Measurements from ENCODE around the gene CFAP20.
"Not testable (repeated sequence)": the region's sequence is repeated elsewhere in the genome, so short reads cannot be mapped to it uniquely, and the experiment has no call there.

Gene CFAP20

DNA sequence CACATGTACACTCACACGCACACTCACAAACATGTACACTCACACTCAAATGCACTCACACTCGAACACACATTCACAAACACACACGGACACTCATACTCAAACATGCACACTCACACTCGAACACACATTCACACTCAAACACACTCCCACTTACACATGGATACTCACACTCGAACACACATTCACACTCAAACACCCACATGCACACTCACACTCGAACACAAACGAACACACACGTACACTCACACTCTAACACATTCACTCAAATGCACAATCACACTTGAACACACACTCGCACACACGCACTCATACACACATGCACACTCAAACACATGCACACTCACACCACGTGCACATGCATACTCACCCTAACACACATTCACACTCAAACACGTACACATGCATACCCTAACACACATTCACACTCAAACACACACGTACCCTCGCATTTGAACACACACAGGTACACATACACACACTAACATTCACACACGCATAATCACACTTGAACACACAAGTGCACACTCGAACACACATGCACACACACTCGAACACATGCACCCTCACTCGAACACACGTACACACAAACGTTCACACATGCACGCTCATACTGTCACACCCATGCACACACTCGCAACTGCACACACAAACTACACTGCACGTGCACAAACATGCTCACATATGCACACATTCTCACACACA, 41.8 kb downstream of the CFAP20 start:
- H3K4me2 ChIP-seq, result no peak overlapping the region

GRCh38 chr16:58086381-58087208, 42.6 kb downstream of the CFAP20 start:
- H3K4me1 ChIP-seq, result peaks cover 1 to 47% (median 36%) of the 10 kb centered on the region in 10 experiments; a peak in 19 of 20 replicates
- H3K36me3 ChIP-seq, result no peaks in the 10 kb centered on the region
- no peak overlapping the region for H3K4me3 ChIP-seq
- no peak overlapping the region for H3K9ac ChIP-seq
- no peaks in the 10 kb centered on the region for H4K20me1 ChIP-seq
- no peak overlapping the region for H3K27ac ChIP-seq
- peaks cover 0 to 4% (median 0%) of the 10 kb centered on the region in 11 experiments; a peak in 2 of 22 replicates for H3K9me3 ChIP-seq (replicated peaks in 1 of 11)
- no peaks in the 10 kb centered on the region for H3K27me3 ChIP-seq
- no peak for TF ChIP-seq Cebpa-rat (IDR thresholded peaks at IDR 0.05)
- no peak overlapping the region for H3K4me2 ChIP-seq

More for the DNA sequence above, 41.8 kb downstream of the CFAP20 start:
- no peak overlapping the region for H3K27ac ChIP-seq
- peaks cover 0 to 4% (median 0%) of the 10 kb centered on the region in 11 experiments; a peak in 2 of 22 replicates for H3K9me3 ChIP-seq (replicated peaks in 1 of 11)
- no peak overlapping the region for H3K9ac ChIP-seq
- no peak for TF ChIP-seq Cebpa-rat (IDR thresholded peaks at IDR 0.05)
- no peak overlapping the region for H3K4me3 ChIP-seq
- no peaks in the 10 kb centered on the region for H3K27me3 ChIP-seq
- no peaks in the 10 kb centered on the region for H3K36me3 ChIP-seq
- H3K4me1 ChIP-seq, result peaks cover 0 to 39% (median 28%) of the 10 kb centered on the region in 10 experiments; a peak in 15 of 20 replicates
- H4K20me1 ChIP-seq, result no peaks in the 10 kb centered on the region

DNA sequence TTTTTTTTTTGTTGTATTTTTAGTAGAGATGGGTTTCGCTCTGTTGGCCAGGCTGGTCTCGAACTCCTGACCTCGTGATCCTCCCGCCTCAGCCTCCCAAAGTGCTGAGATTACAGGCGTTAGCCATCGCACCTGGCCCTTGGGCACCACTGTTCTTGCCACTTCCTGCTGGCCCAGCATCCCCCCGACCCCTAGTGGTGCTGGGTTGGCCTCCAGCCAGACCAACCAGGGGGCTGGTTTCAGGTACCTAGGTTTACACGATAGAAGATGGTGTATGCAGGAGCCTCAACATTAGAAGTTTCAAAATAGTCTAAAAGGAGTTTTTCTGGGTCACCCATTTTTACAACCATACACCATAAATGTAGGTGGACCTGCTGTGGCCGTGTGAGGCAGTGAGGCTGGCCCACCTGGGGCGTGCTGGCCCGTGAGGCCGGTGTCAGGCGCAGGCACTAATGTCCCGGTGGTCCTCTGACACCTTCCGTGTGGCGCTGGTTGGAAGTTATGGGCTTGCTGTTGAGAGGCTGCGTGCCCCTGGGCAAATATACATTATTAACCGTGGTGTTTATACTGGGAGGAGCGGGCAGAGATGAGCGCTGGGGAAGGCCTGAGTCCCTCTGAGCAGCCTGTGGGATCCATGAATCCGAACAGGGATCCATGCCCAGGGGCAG, 43.5 kb downstream of the CFAP20 start:
- Histone ChIP-seq H4K20me1 (no peaks in the 10 kb centered on the region), H3K9ac (no peak overlapping the region), H3K4me2 (peak overlapping the region in 5 of 11 experiments; percentile 25 to 42 (median 33); a peak in 9 of 22 replicates), H3K27ac (no peak overlapping the region), H3K4me3 (no peak overlapping the region), H3K27me3 (no peaks in the 10 kb centered on the region), H3K4me1 (peaks cover 10 to 55% (median 44%) of the 10 kb centered on the region in 10 experiments), H3K9me3 (replicated peaks in 1 of 11) (peaks cover 0 to 4% (median 0%) of the 10 kb centered on the region in 11 experiments; a peak in 2 of 22 replicates), H3K36me3 (no peaks in the 10 kb centered on the region)
- TF ChIP-seq Cebpa-rat (IDR thresholded peaks at IDR 0.05), result no peak

DNA sequence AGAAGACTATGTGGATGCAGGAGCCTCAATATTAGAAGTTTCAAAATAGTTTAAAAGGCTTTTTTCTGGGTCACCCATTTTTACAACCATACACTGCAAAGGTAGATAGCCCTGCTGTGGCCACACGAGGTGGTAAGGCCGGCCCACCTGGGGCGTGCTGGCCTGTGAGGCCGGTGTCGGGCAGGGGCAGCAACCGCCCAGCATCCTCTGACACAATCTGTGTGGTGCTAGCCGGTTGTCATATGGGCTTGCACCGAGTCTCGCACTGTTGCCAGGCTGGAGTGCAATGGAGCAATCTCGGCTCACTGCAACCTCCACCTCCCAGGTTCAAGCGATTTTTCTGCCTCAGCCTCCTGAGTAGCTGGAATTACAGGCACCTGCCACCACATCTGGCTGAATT, 44.0 kb downstream of the CFAP20 start:
- no peak for TF ChIP-seq Cebpa-rat (IDR thresholded peaks at IDR 0.05)
- Histone ChIP-seq H3K9me3 (replicated peaks in 1 of 11) (peaks cover 0 to 4% (median 0%) of the 10 kb centered on the region in 11 experiments; a peak in 2 of 22 replicates), H4K20me1 (no peaks in the 10 kb centered on the region), H3K4me3 (no peak overlapping the region), H3K9ac (no peak overlapping the region), H3K4me2 (peak overlapping the region in 6 of 11 experiments; percentile 7 to 42 (median 32); a peak in 10 of 22 replicates), H3K27me3 (no peaks in the 10 kb centered on the region), H3K36me3 (no peaks in the 10 kb centered on the region), H3K27ac (no peak overlapping the region), H3K4me1 (peaks cover 15 to 61% (median 50%) of the 10 kb centered on the region in 10 experiments)

- H3K4me2 ChIP-seq, result peak overlapping the region in 6 of 11 experiments; percentile 7 to 42 (median 28); a peak in 9 of 22 replicates
- H3K36me3 ChIP-seq, result no peaks in the 10 kb centered on the region
- H3K9ac ChIP-seq, result no peak overlapping the region
- no peak for TF ChIP-seq Cebpa-rat (IDR thresholded peaks at IDR 0.05)
- no peak overlapping the region for H3K27ac ChIP-seq
- H4K20me1 ChIP-seq, result no peaks in the 10 kb centered on the region
- H3K9me3 ChIP-seq (replicated peaks in 1 of 11), result peaks cover 0 to 4% (median 0%) of the 10 kb centered on the region in 11 experiments; a peak in 2 of 22 replicates
- H3K4me3 ChIP-seq, result no peak overlapping the region
- no peaks in the 10 kb centered on the region for H3K27me3 ChIP-seq
- H3K4me1 ChIP-seq, result peaks cover 20 to 66% (median 55%) of the 10 kb centered on the region in 10 experiments
Measured at GRCh38 chr16:58084635-58085034, 44.5 kb downstream of the CFAP20 start.

- Histone ChIP-seq H3K36me3 (no peaks in the 10 kb centered on the region), H3K27ac (no peak overlapping the region), H3K4me3 (no peak overlapping the region), H3K27me3 (no peaks in the 10 kb centered on the region), H3K9ac (no peak overlapping the region), H3K4me2 (peak overlapping the region in 8 of 11 experiments; percentile 90 to 100 (median 96); a peak in 14 of 22 replicates), H3K9me3 (replicated peaks in 1 of 11) (peaks cover 0 to 8% (median 5%) of the 10 kb centered on the region in 11 experiments; a peak in 15 of 22 replicates), H3K4me1 (peaks cover 22 to 61% (median 51%) of the 10 kb centered on the region in 10 experiments), H4K20me1 (no peaks in the 10 kb centered on the region)
- no peak for TF ChIP-seq Cebpa-rat (IDR thresholded peaks at IDR 0.05)
Measured at GRCh38 chr16:58082381-58082780, 46.8 kb downstream of the CFAP20 start.

DNA sequence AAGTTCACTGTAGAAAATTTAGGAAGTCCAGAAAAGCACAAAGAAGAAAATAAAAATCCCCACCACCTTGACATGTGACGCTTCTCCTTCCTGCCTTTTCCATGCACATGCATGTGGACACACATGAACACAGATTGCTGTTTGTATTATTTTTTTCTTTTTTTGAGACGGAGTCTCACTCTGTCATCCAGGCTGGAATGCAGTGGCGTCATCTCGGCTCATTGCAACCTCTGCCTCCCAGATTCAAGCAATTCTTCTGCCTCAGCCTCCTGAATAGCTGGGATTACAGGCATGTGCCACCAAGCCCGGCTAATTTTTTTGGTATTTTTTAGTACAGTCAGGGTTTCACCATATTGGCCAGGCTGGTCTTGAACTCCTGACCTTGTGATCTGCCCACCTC, 48.5 kb downstream of the CFAP20 start:
- not testable (repeated sequence) for H3K4me3 ChIP-seq, H4K20me1 ChIP-seq, H3K36me3 ChIP-seq, H3K27me3 ChIP-seq
- Histone ChIP-seq H3K9ac (peak overlapping the region in 2 of 11 experiments; percentile 54 to 66; a peak in 2 of 22 replicates), H3K4me2 (peak overlapping the region; percentile 67 to 100 (median 92); a peak in 21 of 22 replicates), H3K4me1 (peaks cover 22 to 52% (median 48%) of the 10 kb centered on the region in 10 experiments), H3K9me3 (replicated peaks in 1 of 11) (peaks cover 8 to 25% (median 22%) of the 10 kb centered on the region in 11 experiments; a peak in 21 of 22 replicates), H3K27ac (0 out of 22 replicates have a peak overlapping the region, but pooled peaks of 1 of the 11 experiments have one; percentile 57)

GRCh38 chr16:58077796-58078195, 51.4 kb downstream of the CFAP20 start:
- H3K4me2 ChIP-seq, result no peak overlapping the region
- no peak for TF ChIP-seq Cebpa-rat (IDR thresholded peaks at IDR 0.05)
- peaks cover 8 to 30% (median 23%) of the 10 kb centered on the region in 11 experiments; a peak in 21 of 22 replicates for H3K9me3 ChIP-seq (replicated peaks in 1 of 11)
- no peak overlapping the region for H3K9ac ChIP-seq
- no peak overlapping the region for H3K27ac ChIP-seq
- H3K36me3 ChIP-seq, result no peaks in the 10 kb centered on the region
- peaks cover 22 to 33% (median 31%) of the 10 kb centered on the region in 10 experiments for H3K4me1 ChIP-seq
- H3K27me3 ChIP-seq, result no peaks in the 10 kb centered on the region
- no peak overlapping the region for H3K4me3 ChIP-seq
- H4K20me1 ChIP-seq, result no peaks in the 10 kb centered on the region
